ENCODE results near the gene SCLY.

DNA sequence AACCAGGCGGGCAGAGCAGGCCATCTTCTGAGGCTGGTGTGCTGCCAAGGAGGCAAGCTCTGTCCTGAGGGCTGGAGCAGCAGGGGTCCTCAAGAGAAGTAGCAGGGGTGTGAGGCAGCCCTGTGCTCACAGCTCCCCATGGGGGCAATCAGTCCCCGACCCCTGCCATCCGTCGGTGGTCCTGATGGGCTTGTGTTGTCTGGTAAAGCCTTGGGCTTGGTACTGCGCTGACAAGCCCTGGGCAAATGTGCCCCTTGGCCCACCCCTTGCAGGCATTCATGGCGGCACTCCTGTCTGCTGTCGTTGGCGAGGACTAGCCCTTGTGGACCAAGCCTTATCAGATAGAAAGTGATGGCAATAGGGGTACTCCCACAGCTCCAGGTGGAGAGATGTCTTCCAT lies 22.6 kb upstream of the SCLY start:
- no peak for TF ChIP-seq POLR2AphosphoS5 (IDR thresholded peaks at IDR 0.05)
- no peak for TF ChIP-seq CTCF (IDR thresholded peaks at IDR 0.05)
- no peak for TF ChIP-seq POLR2A (IDR thresholded peaks at IDR 0.05)
